Neural cell (in vitro differentiated cells): ENCODE measurements around the gene CACNA1H. TPM values are rescaled to one million over a fixed set of nuclear protein-coding genes. Genes with fewer than 3 reads are reported as not detected.
"Not testable (repeated sequence)": the region's sequence is repeated elsewhere in the genome, so short reads cannot be mapped to it uniquely, and the experiment has no call there.

Source experiments
- H2AFZ ChIP-seq: fragments of 200-600, 300-800 bp; sonication (generic), shearing (Covaris generic); 2 replicates; pipeline ENCODE4 v1.6.0; 2014; ENCODE audit warnings: low read depth, mild to moderate bottlenecking, antibody characterized with exemption, low read length, moderate library complexity
- H3F3A ChIP-seq: fragments of 200-600 bp; shearing (Covaris generic); 2 replicates; pipeline ENCODE4 v1.6.1; 2016; ENCODE audit warnings: mild to moderate bottlenecking, moderate library complexity, mixed read lengths, antibody characterized with exemption, low read length; ENCODE audit not compliant: insufficient read depth, poor library complexity, severe bottlenecking
- H3K27ac ChIP-seq: fragments of 200-600, 300-800 bp; sonication (generic), shearing (Covaris generic); 2 replicates; pipeline ENCODE4 v1.5.1; 2014; ENCODE audit warnings: mild to moderate bottlenecking, low read length, moderate library complexity
- H3K27me3 ChIP-seq: fragments of 300-800, 200-600 bp; sonication (generic), shearing (Covaris generic); 2 replicates; pipeline ENCODE4 v1.6.0; 2014; ENCODE audit warnings: mild to moderate bottlenecking, low read depth, low read length, moderate library complexity; ENCODE audit not compliant: insufficient read depth
- H3K36me3 ChIP-seq: fragments of 300-800, 200-600 bp; sonication (generic), shearing (Covaris generic); 2 replicates; pipeline ENCODE4 v1.5.1; 2014; ENCODE audit warnings: mild to moderate bottlenecking, antibody characterized with exemption, low read length, moderate library complexity; ENCODE audit not compliant: insufficient read depth
- H3K4me2 ChIP-seq: fragments of 300-800, 200-600 bp; sonication (generic), shearing (Covaris generic); 2 replicates; pipeline ENCODE4 v1.6.0; 2014; ENCODE audit warnings: mild to moderate bottlenecking, low read length
- H3K4me3 ChIP-seq: fragments of 300-800, 200-600 bp; sonication (generic), shearing (Covaris generic); 2 replicates; pipeline ENCODE4 v1.5.1; 2014; ENCODE audit warnings: mild to moderate bottlenecking, low read length, moderate library complexity
- H3K79me2 ChIP-seq: fragments of 200-600 bp; shearing (Covaris generic); replicated peaks from 2 replicates; pipeline ENCODE4 v1.6.0; 2014; ENCODE audit warnings: mild to moderate bottlenecking, low read length, moderate library complexity; ENCODE audit not compliant: insufficient read depth
- H3K9ac ChIP-seq: fragments of 300-800, 200-600 bp; sonication (generic), shearing (Covaris generic); 2 replicates; pipeline ENCODE4 v1.6.1; 2016; ENCODE audit warnings: mild to moderate bottlenecking, low read length, mixed read lengths
- H3K9me2 ChIP-seq: fragments of 200-600 bp; shearing (Covaris generic); 2 replicates; pipeline ENCODE4 v1.6.1; 2016; ENCODE audit warnings: mild to moderate bottlenecking, low read length, mixed read lengths; ENCODE audit not compliant: insufficient read depth
- H3K9me3 ChIP-seq: fragments of 200-600, 300-800 bp; sonication (generic), shearing (Covaris generic); 2 replicates; pipeline ENCODE4 v1.6.1; 2016; ENCODE audit warnings: mild to moderate bottlenecking, mixed run types, low read length, moderate library complexity, mixed read lengths
- H4K20me1 ChIP-seq: fragments of 200-600 bp; shearing (Covaris generic); 2 replicates; pipeline ENCODE4 v1.6.1; 2016; ENCODE audit warnings: mild to moderate bottlenecking, mixed run types; ENCODE audit not compliant: insufficient read depth
- polyA plus RNA-seq: library from polyadenylated mRNA; depleted of rRNA; stranded (reverse); fragments of >200 nt; gene quantifications from 2 replicates; pipeline ENCODE4 v1.2.3, GENCODE V29; 2014

Gene CACNA1H
- polyA plus RNA-seq, 1 donor from 2014 or later = 27.7 TPM

DNA sequence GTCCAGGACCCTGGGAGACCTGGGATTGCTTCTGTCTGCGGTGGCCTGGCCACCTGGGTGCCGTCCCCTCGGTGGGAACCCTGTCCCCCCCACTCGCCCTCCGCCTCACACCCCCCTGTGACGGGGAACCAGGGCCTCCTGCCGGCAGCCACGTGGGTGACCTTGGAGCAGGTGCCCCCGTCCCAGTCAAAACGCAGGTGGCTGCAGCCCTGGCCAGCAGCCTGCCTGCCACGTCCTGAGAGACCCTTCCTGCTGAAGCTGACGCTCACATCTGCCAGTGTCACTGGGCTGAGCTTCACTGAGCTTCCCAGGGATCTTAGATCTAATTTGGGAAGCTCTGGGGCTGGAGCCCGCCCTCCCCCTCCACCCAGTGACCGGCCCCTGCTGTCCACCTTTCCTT is 73.8 kb downstream of the CACNA1H start:
- H3K4me2 ChIP-seq, H3F3A ChIP-seq, H3K9me3 ChIP-seq, H3K27me3 ChIP-seq, H3K9ac ChIP-seq, H3K27ac ChIP-seq, H3K79me2 ChIP-seq, H3K9me2 ChIP-seq, H3K4me3 ChIP-seq, H4K20me1 ChIP-seq, H3K36me3 ChIP-seq, H2AFZ ChIP-seq: not testable (repeated sequence)

DNA sequence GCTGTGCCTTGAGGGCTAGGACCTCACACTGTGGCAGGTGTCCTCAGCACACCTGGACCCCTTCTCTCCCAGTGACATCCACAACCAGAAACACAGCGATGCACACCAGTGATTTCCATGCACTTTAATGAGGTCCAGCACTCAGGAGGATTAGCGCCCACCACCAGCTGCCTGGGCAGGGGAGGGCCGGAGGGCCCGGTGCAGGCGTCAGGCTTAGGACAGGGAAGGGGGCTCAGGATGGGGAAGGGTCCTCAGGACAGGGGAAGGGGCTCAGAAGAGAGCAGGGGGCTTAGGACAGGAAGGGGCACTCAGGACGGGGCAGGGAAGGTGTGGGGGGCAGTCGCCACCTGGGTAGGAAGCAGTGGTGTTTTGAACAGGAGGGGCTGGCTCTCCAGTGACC is 75.3 kb downstream of the CACNA1H start:
- H3K79me2 ChIP-seq, H3K27me3 ChIP-seq, H4K20me1 ChIP-seq, H3K9ac ChIP-seq, H3K4me2 ChIP-seq, H2AFZ ChIP-seq, H3K9me3 ChIP-seq, H3K4me3 ChIP-seq, H3K36me3 ChIP-seq, H3K27ac ChIP-seq, H3K9me2 ChIP-seq, H3F3A ChIP-seq: not testable (repeated sequence)

DNA sequence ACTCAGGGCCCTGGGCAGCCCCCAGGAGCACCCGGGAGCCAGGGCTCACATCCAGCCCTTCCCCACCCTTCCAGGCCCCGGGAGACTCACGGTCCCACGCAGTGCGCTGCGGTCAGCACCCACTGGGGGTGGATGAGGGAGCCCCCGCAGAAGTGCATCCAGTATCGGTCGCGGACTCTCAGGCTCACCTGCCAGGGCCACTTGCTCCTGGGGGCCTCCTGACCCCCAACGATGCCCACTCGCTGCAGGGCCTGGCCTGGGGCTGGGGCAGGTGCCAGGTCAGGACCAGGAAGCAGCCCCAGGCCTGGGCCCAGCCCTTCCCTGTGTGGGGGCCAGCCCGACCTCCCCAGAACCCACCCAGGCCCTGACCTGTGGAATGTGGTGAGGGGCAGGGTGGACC is 76.6 kb downstream of the CACNA1H start:
- not testable (repeated sequence) for H3K9me3 ChIP-seq, H3K79me2 ChIP-seq, H3K27ac ChIP-seq, H3F3A ChIP-seq, H3K27me3 ChIP-seq, H3K4me2 ChIP-seq, H3K4me3 ChIP-seq, H3K36me3 ChIP-seq, H4K20me1 ChIP-seq, H3K9ac ChIP-seq, H2AFZ ChIP-seq, H3K9me2 ChIP-seq

DNA sequence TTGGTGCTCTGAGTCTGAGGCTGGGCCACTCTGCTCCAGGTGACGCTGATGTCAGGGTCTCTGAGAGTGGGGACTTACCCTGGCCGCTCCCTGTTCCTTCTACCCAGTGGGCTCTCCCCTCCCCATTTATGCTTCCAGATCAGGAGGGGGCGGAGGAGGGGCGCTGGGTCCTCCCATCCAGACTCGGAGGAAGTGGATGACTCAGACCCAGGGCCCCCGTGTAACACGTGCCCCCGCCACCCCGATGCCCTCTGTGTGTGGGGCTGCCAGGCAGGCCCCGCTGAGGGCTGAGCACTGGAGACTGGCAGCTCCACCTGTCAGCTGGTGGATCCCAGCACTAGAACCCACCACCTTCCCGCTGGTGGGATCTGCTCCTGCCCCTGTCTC is 77.2 kb downstream of the CACNA1H start, which contains the start of gene TPSB2:
TPSB2 (minus strand) TSS at position 101 of the 387 bp plus-strand sequence. CDS start 233 bp downstream, outside the sequence.
- not testable (repeated sequence) for H2AFZ ChIP-seq, H3F3A ChIP-seq, H3K36me3 ChIP-seq, H3K27ac ChIP-seq, H3K27me3 ChIP-seq, H3K4me3 ChIP-seq, H3K9me3 ChIP-seq, H3K9ac ChIP-seq, H3K4me2 ChIP-seq, H3K79me2 ChIP-seq, H3K9me2 ChIP-seq, H4K20me1 ChIP-seq

DNA sequence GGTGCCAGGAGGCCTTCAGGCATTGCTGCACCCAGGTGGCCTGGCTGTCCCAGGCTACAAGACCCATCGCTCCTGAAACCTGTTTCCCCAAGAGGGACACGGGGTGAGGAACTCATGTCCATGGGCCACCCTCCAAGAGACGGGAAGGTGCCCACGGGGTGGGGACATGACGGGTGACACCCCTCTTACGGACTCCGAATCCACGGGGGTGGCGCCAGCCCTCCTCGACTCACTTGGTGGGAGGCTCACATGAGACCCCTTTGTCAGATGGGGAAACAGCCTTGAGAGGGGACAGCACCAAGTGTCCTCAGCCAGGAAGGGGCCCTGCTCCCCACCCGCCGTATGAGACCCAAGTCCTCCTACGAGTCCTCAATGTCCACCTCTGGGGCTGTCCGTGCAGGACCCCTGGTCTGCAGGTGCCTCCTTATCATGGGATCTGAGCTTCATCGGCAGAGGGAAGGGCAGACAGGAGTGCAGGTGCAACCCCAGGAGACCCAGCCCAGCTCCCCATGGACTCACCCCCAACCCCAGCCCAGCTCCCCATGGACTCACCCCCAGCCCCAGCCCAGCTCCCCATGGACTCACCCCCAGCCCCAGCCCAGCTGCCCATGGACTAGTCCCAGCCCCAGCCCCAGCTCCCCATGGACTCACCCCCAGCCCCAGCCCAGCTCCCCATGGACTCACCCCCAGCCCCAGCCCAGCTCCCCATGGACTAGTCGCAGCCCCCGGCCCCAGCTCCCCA is 77.7 kb downstream of the CACNA1H start:
- H2AFZ ChIP-seq, H3K4me2 ChIP-seq, H3K9ac ChIP-seq, H3K9me3 ChIP-seq, H3K79me2 ChIP-seq, H3K36me3 ChIP-seq, H3F3A ChIP-seq, H3K9me2 ChIP-seq, H3K27ac ChIP-seq, H3K27me3 ChIP-seq, H3K4me3 ChIP-seq, H4K20me1 ChIP-seq: not testable (repeated sequence)

DNA sequence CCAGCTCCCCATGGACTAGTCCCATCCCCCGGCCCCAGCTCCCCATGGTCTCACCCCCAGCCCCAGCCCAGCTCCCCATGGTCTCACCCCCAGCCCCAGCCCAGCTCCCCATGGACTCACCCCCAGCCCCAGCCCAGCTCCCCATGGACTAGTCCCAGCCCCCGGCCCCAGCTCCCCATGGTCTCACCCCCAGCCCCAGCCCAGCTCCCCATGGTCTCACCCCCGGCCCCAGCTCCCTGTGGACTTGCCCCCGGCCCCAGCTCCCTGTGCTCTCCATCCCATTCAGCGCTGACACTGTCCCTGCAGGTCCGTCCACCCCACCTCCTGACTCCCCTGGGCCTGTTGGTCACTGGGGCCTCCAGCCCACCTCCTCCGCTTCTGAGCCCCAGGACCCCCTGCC is 78.4 kb downstream of the CACNA1H start:
- not testable (repeated sequence) for H3K9me3 ChIP-seq, H4K20me1 ChIP-seq, H3K27me3 ChIP-seq, H3K4me2 ChIP-seq, H3K9me2 ChIP-seq, H3K9ac ChIP-seq, H3F3A ChIP-seq, H3K79me2 ChIP-seq, H3K27ac ChIP-seq, H3K4me3 ChIP-seq, H2AFZ ChIP-seq, H3K36me3 ChIP-seq

DNA sequence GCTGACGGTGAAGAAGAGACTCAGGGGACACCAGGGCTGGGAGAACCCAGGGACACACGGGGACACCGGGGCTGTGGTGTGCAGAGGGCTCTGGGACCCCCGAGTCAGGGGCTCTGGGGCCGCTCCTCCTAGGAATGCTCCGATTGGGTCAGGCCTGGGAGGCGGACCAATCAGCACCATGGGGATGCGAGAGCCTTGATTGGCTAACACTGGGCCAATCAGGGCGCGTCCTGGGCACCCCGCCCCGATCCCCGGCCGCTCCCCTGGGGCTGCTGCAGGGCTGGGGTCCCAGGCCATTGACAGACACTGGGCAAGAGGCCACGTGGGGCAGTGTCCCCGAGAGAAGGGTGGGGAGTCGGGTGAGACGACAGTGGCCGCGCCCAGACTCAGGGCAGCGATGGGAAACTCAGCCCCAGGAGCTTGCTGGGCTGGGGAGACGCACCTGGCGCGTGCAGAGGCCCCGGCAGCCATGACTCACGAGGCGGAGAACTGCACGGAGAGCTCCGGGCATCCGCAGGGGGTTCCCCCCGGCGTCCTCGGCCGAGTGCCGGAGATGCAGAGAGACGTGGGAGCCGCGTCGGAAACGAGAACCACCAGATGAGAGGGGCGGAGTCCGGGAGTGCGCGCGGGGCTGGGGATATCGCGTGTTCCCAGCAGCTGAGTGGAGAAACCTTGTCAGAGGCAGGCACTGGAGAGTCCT is 79.3 kb downstream of the CACNA1H start:
- not testable (repeated sequence) for H3K79me2 ChIP-seq, H3K36me3 ChIP-seq, H3F3A ChIP-seq, H3K4me2 ChIP-seq, H3K9me3 ChIP-seq, H3K27me3 ChIP-seq, H3K4me3 ChIP-seq, H4K20me1 ChIP-seq, H3K9me2 ChIP-seq, H3K27ac ChIP-seq, H2AFZ ChIP-seq, H3K9ac ChIP-seq

DNA sequence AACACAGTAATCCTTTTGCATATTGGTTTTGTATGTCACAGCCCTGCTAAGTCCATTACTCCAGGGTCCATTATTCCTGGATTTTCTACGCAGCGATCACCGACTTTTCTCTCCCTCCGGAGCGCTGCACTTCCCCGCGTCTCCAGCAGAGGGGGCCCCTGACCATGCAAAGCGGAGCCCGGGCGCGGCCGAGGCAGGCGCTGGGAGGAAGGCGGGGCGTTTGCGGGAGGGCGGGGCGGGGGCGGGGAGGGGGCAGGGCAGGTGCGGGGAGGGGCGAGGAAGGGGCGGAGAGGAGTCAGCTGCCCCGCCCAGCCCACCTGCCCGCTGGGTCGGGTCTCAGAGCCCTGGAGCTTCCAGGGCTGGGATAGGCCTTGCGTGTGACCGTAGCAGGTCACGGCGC is 83.8 kb downstream of the CACNA1H start:
- not testable (repeated sequence) for H3K9me2 ChIP-seq, H3K79me2 ChIP-seq, H4K20me1 ChIP-seq, H3K9me3 ChIP-seq, H3F3A ChIP-seq, H3K27me3 ChIP-seq, H3K4me2 ChIP-seq, H3K4me3 ChIP-seq, H2AFZ ChIP-seq, H3K9ac ChIP-seq, H3K27ac ChIP-seq, H3K36me3 ChIP-seq
